IPS-NIHi11 (cell line): Measurements from ENCODE around the gene SUGCT.
A peak's percentile ranks its signal among the peaks of the same experiment; 100 is the strongest.
"Not testable (repeated sequence)": the region's sequence is repeated elsewhere in the genome, so short reads cannot be mapped to it uniquely, and the experiment has no call there.

Experiments used
- DNase-seq: peaks from one replicate; pipeline ENCODE4 v3.0.0; 2012; ENCODE audit warnings: mixed read lengths, low spot score

Gene SUGCT

DNA sequence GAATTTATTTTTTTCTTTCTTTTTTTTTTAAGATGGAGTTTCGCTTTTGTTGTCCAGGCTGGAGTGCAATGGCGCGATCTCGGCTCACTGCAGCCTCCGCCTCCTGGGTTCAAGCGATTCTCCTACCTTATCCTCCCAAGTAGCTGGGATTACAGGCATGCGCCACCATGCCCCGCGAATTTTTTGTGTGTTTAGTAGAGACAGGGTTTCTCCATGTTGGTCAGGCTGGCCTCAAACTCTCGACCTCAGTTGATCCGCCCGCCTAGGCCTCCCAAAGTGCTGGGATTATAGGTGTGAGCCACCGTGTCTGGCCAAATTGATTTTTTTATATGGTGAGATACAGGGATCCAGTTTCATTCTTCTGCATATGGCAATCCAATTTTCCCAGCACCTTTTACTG lies 5.1 kb downstream of the SUGCT start:
- DNase-seq: not testable (repeated sequence)

DNA sequence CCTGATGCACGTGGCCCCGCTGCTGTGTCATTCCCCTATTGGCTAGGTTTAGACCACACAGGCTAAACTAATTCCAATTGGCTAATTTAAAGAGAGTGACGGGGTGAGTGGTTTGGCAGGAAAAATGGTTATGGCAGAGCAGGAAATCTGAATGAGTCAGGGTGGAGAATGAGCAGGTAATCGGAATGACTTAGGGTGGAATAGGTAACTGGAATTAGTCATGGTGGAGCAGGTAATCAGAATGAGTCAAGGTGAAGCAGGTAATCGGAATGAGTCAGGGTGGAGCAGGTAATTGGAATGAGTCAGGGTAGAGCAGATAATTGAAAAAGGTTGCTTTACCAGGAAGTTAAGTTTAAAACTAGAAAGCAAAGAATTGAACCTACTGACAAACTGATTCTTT lies 7.1 kb downstream of the SUGCT start:
- DNase-seq: not testable (repeated sequence)

DNA sequence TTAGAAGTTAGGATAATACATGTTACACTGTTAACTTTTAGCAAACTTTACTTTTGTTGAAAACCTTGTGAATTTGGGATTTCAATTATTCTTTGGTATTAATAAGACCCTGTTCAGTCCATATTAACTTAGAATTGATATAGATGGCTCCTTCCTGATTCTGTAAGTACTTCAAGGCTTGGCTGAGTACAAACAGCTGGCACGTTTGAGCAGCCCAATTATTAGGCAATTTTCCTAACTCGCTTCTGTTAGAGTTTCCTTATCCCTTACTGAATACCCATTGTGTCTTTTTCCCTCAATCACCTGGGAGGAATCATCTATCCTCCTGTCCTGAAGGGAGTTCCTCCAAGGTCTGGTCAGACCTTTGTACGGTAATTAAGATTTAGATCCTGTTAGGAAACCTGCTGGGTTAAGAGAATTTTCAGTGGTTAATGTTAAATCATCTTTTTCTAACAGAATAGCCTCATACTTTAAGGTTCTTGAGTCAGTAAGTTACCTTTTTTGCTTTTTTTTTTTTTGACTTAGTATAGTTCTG lies 10.9 kb downstream of the SUGCT start:
- DNase-seq: not testable (repeated sequence)

DNA sequence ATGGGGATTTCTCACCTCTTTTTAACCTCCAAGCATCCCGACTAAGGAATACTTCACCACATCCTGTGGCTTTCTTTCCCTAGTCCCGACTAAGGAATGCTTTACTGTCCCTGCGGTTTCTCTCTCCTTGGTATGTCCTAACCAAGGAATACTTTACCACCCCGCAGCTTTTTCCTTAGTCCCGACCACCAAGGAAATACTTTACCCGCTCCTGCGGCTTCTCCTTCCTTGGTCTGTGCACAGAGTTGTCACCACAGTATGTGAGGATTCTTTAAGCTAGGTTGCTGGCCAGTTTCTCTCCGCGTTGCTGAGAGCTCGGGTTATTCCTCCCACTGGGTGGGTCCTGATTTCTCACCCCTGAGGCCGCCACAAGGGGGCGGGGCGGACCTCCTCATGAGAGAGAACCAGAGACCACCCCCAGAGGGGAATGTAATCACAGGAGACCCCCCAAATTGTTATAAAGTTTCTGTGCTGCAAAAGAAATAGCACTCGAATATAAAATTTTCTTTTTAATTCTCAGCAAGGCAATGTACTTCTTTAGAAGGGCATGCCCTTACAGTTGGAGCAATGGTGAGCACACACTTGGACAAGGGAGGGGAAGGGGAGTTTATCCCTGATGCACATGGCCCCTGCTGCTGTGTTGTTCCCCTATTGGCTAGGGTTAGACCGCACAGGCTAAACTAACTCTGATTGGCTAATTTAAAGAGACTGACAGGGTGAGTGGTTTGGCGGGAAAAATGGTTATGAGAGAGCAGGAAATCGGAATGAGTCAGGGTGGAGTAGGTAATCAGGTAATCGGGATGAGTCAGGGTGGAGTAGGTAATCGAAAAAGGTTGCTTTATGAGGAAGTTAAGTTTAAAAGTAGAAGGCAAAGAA lies 12.8 kb downstream of the SUGCT start:
- no peak for DNase-seq

DNA sequence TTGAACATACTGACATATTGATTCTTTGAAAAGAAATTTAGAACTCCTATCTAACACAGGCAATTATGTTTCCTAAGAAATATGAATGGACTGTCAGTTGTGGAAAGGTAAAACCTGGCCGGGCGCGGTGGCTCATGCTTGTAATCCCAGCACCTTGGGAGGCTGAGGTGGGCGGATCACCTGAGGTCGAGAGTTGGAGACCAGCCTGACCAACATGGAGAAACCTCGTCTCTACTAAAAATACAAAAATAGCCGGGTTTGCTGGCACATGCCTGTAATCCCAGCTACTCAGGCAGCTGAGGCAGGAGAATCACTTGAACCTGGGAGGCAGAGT lies 13.4 kb downstream of the SUGCT start:
- DNase-seq: not testable (repeated sequence)

DNA sequence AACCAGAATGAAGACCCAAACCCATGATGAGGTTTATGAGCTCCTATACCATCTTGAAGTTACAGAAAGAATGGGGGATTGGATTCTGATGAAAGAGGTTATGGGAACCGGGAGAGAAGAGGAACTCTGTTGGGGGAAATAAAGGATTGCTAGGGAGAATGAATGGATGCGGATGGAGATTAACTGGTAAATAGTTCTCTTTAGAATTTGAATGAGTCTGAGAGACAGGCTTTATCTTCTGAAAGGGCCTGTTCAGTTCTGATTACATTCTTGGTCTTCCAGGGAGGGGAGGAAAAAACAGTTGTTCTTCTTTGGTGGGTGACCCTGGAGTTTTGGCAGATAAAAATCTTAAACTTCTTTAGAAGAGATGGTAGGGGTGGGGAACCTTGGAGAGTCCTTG lies 13.9 kb downstream of the SUGCT start:
- DNase-seq: peak; percentile 14

DNA sequence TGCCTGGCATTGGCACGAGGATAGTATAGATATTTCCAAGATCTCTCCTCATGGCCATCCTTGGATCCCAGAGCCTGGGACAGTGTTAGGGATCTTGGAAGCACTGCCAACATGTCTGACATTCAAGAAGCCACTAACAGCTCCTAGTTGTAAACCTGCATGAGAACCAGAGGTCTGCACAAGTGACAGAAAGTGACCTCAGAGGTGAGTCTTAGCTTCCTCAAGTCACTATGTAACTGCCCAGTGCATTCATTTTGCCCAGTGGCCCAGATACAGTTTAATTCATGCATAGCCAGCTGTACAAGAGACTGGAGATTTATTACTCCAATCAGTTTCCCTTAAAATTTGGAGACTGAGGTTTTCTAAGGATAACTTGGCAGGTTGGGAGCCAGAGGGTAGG lies 16.7 kb downstream of the SUGCT start:
- DNase-seq: no peak

DNA sequence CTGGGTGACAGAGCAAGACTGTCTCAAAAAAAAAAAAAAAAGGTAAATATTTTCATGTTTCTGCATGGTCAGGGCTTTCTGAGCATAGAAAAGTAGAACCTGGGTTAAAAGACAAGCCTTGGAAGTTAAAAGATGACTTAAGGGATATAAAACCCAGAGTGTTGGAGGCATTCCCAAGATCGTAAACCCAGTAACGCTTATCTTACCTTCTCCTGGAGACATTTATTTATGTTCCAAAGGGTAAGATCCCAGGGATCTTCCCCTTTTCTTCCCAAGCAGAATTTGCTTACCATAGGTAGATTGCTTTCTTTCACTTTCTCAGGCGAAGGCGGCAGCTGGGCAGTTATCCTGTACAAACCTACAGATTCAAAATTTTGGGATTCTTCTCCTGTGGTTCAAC lies 22.2 kb downstream of the SUGCT start:
- no peak for DNase-seq

DNA sequence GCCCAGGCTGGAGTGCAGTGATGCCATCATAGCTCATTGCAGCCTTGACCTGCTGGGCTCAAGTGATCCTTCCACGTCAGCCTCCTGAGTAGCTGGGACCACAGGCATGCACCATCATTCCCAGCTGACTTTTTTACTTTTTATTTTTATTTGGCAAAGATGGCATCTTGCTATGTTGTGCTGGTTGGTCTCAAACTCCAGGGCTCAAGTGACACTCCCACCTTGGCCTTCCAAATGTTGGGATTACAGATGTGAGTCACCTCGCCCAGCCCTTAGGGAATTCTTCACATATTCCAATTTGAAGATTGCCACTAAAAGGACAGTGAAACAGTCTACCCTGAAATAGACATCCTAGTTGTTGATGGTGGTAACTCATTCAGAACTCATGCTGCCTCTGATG lies 27.7 kb downstream of the SUGCT start:
- no peak for DNase-seq

DNA sequence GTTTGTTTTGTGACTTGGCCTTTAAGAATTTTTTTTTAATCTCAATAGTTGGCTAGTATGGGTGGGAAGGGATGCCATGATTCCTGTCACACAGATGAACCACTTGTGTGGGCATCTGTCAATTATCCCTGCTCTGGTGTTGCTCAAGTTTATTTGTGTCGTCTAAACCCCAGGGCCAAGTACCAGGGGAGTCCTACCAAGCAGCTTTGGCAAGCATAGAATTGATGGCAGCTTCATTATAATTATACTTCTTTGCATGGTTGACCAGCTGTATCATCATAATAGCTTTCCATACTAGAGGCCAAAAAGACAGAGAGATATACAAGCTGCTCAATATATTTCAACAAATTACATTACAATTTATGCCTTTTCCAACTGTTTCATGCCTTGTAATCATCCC lies 30.4 kb downstream of the SUGCT start:
- DNase-seq: no peak

DNA sequence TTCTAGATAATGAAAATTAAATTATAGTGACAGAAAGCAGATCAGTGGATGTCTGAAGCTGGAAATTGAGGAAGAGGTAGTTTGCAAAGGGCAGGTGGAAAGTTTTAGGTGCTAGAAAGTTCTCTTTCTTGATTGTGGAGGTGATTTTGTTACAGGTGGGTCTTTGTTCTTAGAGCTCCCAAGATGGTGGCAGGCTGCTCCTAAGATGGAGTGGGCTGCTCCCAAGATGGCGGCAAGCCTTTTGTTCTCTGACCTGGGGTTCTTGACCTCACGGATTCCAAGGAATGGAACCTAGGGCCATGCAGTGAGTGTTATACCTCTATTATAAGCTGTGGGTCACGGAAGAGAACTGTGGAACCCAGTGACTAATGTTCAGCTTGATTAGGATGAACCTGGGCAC lies 32.5 kb downstream of the SUGCT start:
- no peak for DNase-seq

DNA sequence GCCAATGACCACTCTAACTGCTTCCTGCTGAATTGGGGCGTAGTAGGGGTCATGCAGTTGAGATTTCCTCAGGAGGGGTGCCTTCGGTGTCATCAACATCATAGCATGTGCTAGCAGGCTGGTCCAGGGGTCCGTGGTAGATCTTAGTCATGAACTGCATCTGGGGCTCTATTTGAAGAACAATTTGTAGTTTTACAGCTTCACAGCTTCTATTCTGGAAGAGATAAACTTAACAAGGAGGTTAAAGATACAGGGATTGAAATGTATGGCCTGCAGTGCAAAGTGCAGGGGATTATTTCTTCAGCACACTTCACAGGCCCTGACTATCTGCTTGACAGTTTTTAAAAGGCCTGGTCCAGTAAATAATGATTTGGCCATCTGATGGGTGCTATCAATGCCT lies 33.5 kb downstream of the SUGCT start:
- DNase-seq: not testable (repeated sequence)

DNA sequence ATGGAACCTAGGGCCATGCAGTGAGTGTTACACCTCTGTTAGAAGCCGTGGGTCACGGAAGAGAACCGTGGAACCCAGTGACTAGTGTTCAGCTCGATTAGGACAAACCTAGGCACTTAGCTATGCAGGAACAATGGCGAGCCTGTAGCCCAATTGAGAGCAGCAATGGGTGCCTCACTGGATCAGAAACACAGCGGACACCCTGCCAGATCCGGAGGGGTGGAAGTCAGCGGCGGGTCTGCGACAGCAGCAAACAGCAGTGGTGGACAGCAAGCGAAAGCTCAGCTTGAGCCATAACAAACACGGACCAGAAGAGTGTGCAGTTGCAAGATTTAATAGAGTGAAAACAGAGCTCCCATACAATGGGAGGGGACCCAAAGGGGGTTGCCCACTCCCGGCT lies 38.3 kb downstream of the SUGCT start:
- DNase-seq: not testable (repeated sequence)

DNA sequence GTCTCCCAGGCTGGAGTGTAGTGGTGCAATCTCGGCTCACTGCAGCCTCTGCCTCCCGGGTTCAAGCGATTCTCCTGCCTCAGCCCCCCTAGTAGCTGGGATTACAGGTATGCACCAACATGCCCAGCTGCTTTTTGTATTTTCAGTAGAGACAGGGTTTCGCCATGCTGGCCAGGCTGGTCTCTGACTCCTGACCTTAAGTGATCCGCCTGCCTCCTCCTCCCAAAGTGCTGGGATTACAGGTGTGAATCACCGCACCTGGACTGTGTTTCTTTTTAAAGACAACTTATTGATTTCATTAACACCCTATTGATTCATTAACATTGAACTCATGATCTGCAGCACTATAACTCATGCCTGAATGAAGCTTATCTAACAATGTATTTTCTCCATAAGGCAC lies 40.5 kb downstream of the SUGCT start:
- not testable (repeated sequence) for DNase-seq

DNA sequence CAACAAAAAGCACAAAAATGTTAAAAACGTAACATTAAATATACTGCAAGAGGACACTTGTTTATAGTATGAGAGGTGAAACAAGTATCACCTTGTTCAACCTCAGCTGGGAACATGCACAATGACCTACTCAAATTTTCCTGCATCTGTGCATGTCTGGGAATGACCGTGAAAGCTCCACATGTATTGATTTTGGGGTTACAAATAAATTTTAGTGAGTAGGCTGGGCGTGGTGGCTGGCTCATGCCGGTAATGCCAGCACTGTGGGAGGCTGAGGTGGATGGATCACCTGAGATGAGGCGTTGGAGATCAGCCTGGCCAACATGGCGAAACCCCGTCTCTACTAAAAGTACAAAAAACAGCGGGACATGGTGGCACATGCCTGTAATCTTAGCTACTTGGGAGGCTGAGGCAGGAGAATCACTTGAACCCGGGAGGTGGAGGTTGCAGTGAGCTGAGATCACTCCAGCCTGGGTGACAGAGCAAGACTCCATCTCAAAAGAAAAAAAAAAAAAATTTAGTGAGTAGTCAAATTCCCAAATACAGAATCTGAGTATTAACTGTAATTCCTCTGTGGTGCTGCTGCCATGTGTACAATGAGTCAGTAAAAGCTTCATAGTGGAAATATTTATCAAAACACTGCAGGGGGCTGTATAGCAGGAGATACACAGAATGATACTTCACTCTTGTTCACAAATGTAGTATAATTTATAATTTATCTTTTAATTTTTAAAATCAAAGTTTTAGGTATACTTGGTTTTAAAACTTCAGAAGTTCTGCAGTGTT lies 41.1 kb downstream of the SUGCT start:
- DNase-seq: no peak

DNA sequence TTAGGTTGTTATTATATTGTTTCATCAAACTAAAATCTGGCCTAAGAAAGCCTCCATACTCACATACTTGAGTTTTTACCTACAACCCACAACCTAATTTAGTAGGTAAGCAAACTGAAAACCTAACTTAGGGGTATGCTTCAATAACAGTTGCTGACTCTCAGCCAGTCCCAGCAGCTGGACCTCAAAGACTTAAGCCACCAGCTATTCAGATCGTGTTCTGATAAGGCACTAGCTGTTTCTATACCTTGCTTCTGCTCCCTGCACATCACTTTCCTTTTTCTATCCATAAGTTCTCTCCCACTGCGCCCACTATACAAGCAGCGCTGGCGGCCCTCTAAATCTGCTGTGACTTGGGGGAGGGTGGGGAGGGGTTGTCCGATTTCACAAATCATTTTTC lies 42.3 kb downstream of the SUGCT start:
- DNase-seq: no peak

DNA sequence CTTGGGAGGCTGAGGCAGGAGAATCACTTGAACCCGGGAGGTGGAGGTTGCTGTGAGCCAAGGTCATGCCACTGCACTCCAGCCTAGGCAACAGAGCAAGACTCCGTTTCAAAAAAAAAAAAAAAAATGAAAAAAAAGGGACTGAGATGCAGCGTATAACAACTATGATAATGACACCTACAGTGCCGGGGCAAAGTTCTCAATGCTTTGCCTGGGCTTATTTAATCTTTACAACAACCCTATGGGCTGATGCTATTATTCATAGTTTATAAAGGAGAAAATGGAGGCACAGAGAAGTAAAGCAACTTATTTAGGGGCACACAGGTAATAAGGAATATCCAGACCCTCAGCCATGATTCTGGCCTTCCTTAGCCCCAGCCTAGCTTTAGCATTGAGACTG lies 47.6 kb downstream of the SUGCT start:
- DNase-seq: no peak

DNA sequence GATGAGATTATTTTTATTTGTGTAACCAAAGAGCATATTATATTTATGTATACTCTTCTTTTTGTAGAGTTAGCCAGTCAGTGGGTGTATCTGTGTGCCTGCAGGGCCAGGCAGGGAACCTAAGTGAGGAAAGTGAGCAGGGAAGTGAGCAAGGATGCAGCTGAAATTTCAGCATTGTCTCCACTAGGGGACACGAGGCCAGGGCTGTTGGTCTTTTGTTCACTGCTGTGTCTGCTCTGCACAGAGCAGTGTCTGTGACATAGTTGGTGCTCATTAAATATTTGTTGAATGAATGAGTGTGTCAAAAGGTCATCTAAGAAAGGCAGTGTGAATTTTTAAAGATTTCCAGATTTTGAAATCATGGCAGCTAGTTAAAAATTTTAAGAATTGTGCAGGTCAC lies 51.8 kb downstream of the SUGCT start:
- DNase-seq: peak; percentile 36

DNA sequence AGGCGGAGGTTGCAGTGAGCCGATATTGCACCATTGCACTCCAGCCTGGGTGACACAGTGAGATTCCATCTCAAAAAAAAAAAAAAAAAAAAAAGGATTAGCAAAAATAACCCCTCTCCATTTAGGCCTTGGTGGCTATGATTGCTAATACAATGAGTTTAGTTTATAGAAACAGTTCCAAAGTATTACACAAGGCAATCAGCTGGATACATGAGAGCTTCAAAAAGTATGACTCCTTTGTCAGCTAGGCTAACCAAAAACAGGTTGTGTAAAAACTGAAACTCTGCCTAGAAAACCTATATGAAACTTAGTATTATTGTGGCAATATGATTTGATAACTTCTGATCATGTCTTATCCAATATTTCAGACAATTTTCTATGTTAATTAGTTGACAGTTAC lies 57.2 kb downstream of the SUGCT start:
- no peak for DNase-seq

DNA sequence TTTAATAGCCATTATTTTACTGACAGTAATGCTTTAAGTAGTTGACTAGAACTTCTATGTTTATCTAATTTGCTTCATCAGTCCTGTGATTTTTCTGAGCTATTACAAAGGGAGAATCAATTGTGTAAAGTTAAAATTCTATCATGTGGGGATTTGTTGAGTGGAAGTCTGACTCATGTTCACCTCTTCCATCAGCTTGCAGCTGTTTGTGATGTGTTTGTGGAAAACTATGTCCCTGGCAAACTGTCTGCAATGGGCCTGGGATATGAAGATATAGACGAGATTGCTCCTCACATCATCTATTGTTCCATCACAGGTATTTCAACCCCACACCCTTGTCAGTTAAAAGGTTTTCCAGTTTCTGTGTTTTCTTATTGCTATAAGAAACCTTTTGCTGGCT lies 59.9 kb downstream of the SUGCT start:
- no peak for DNase-seq

DNA sequence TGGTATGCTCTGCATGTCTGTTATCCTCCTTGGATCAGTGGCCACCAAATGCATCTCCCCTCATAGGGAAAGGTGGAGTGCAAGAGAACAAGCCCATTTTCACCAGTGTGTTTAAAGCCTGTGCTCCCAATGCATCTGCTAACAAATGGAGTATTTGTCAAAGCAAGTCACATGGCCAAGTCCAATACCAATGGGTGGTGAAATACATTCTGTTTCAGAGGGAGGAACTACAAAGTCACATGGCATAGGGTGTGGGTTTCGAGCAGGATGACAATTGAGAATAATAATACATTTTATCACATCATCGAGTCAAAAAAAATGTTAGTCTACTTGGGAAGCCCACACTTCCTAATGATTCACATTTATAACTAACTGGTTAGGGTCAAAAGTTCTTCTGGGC lies 62.7 kb downstream of the SUGCT start:
- DNase-seq: no peak

DNA sequence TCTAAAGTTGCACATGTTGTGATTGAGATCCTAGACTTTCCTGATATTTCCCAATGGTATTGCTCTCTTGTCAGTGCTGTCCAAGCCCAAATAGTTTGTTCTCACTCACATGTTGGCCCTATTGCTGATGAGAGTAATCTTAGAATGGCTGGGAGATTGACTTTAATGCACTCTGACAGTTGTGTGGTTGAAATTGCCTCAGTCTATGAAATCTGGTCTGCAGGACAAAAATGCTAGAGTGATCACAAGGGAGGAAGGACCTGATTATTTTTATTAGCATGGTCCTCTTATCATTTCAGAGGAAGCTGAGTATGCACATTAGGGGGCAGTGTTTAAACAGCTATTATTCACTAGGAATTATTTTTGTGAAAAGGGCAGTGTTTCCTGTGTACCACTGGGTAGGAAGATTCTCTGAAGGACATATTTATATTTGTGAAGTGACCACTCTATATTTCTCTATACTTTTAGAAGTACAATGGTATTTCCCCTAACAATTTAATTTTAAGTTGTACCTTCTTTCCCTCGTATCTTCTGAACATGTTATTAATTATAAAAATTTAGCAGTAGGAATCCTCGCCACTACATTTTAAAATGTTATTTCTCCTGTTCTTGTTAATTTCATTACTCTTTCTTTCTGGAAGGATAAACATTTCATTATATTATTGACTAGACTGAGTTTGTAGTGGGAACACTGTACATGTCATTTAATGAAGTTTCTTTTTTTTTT lies 64.4 kb downstream of the SUGCT start:
- peak; percentile 14 for DNase-seq

DNA sequence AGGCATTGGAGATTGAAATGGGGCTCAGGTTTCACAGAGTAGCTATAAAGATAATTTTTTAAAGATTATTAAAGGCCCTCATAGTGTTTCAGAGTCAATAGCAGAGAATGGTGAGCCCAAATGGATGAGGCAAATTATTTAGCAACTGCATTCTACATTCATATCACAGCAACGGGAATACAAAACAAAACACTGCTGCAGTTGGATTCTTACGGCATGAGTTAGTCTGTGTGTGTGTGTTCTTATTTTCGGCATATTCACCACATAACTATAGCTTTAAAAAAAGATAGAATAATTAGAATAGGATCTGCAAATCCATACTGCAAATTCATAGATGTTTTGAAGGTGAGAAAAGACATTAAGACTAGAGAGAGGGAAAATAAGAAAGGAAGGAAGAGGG lies 66.0 kb downstream of the SUGCT start:
- no peak for DNase-seq
